H1 (cell line): Measurements from ENCODE around the gene IQGAP1.

Experiments
- BRCA1 ChIP-seq: IDR thresholded peaks from 2 replicates; pipeline ENCODE4 v1.6.1; 2012; ENCODE audit warnings: low read depth, low read length, improper control_type of control experiment
- EZH2 ChIP-seq: fragments of 200-600 bp; sonication (generic); IDR thresholded peaks from 2 replicates; pipeline ENCODE4 v1.7.1; 2012; ENCODE audit warnings: low read depth, mild to moderate bottlenecking, moderate library complexity, low read length, inconsistent platforms; ENCODE audit not compliant: severe bottlenecking
- RAD21 ChIP-seq, 2 experiments: IDR thresholded peaks in 1 of 2; conservative IDR thresholded peaks in 1 of 2; 2 replicates each; pipeline ENCODE4 v1.6.1; 2011; ENCODE audit warnings: low read depth in 2 of 2, low read length in 2 of 2, improper control_type of control experiment in 1 of 2, inconsistent platforms in 1 of 2, mild to moderate bottlenecking in 1 of 2, moderate library complexity in 1 of 2
- TF ChIP-seq, protein P1 (sequence below): IDR thresholded peaks from 2 replicates; pipeline ENCODE4 v1.6.1; 2011; ENCODE audit warnings: low read length, improper control_type of control experiment

DNA sequence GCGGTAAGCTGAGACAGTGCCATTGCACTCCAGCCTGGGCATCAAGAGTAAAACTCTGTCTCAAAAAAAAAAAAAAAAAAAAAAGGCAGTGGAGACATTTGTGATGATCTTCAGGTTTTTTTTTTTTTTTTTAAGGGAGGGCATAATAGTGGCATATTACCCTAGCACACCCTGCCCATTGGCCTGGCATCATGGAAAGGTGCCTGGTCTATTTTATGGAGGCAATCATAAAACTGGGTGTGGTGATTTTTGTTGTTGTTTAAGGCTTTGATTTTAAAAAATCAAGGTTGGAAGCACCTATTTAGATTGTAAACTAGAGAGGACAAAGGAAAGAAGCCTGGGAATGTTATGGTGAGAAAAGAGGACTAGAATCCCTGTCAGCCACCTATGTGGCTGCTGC, 6.0 kb downstream of the IQGAP1 start:
- TF ChIP-seq EZH2 (no peak), BRCA1 (no peak), RAD21 (IDR thresholded peaks at IDR 0.05 in 1 of 2, conservative IDR thresholded peaks at IDR 0.05 in 1 of 2; ENCODE audit: low read depth in 2 of 2, low read length in 2 of 2) (no peak)
- TF ChIP-seq, protein P1, sequence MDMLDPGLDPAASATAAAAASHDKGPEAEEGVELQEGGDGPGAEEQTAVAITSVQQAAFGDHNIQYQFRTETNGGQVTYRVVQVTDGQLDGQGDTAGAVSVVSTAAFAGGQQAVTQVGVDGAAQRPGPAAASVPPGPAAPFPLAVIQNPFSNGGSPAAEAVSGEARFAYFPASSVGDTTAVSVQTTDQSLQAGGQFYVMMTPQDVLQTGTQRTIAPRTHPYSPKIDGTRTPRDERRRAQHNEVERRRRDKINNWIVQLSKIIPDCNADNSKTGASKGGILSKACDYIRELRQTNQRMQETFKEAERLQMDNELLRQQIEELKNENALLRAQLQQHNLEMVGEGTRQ: no peak
